ENCODE results near the gene HOXC12. TPM values are rescaled to one million over a fixed set of nuclear protein-coding genes. Genes with fewer than 3 reads are reported as not detected.

Gene HOXC12
- total and polyA plus RNA-seq, 2 of the 8 experiments (the other 6 are each of a cell fraction or from before 2014, with no cell fraction given), result not detected

DNA sequence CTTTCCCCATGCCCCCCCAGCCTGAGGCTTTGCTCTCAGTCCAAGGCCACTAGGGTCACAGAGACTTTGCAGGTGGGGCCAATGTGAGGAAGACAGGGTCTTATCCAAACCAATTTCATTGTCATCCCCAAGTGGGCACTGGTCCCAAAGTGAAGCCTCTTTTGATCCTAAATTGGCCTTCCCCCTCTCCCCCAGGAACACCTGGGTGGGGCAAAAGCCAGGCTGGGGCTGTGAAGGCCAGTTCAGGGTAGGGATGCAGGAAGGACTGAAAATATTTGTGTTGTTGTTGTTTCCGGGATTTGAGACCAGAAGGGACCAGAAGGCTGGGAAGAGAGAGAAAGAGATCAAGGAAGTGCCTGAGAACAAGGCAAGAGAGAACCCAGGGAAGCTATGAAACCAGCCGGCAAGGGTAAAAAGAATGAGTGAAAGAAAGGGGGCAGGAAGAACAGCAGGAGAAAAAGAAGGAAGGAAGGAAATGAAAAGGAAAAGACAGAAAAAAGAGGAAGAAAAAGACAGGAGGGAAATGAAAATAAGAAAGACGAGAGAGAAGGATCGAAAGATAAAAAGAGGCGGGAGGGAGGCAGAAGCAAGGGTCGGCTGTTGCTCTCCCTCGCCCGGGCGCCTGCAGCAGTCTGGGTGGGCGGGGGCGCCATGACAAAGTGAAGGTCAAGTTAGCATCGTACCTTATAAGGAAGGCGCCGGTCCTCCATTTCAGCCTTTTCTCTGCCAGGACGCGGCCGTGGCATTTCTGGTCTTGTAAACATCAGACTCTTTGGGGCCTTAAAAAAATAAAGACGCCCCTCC, 10.8 kb downstream of the HOXC12 start (continued):
- TF ChIP-seq TAF1 (IDR thresholded peaks at IDR 0.05; ENCODE audit: low read depth, low read length), result no peak
- no peak for TF ChIP-seq SIRT6 (IDR thresholded peaks at IDR 0.05; ENCODE audit: low read length)
- TF ChIP-seq CHD2 (IDR thresholded peaks at IDR 0.05; ENCODE audit: low read length), result no peak
- TF ChIP-seq NRF1 (IDR thresholded peaks at IDR 0.05; ENCODE audit: low read depth, low read length), result no peak
- TF ChIP-seq SP4 (IDR thresholded peaks at IDR 0.05; ENCODE audit: low read length), result no peak
- no peak for TF ChIP-seq EP300 (IDR thresholded peaks at IDR 0.05; ENCODE audit: borderline replicate concordance in 1 of 2, low read depth in 2 of 2, low read length in 2 of 2)
- TF ChIP-seq JUN (IDR thresholded peaks at IDR 0.05; ENCODE audit: low read depth, low read length), result no peak
- no peak for TF ChIP-seq RAD21 (IDR thresholded peaks at IDR 0.05 in 1 of 2, conservative IDR thresholded peaks at IDR 0.05 in 1 of 2; ENCODE audit: low read depth in 2 of 2, low read length in 2 of 2)
- no peak for TF ChIP-seq SP2 (IDR thresholded peaks at IDR 0.05; ENCODE audit: low read length)
- TF ChIP-seq BRCA1 (IDR thresholded peaks at IDR 0.05; ENCODE audit: low read depth, low read length), result no peak
- TF ChIP-seq, protein P1, sequence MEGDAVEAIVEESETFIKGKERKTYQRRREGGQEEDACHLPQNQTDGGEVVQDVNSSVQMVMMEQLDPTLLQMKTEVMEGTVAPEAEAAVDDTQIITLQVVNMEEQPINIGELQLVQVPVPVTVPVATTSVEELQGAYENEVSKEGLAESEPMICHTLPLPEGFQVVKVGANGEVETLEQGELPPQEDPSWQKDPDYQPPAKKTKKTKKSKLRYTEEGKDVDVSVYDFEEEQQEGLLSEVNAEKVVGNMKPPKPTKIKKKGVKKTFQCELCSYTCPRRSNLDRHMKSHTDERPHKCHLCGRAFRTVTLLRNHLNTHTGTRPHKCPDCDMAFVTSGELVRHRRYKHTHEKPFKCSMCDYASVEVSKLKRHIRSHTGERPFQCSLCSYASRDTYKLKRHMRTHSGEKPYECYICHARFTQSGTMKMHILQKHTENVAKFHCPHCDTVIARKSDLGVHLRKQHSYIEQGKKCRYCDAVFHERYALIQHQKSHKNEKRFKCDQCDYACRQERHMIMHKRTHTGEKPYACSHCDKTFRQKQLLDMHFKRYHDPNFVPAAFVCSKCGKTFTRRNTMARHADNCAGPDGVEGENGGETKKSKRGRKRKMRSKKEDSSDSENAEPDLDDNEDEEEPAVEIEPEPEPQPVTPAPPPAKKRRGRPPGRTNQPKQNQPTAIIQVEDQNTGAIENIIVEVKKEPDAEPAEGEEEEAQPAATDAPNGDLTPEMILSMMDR (IDR thresholded peaks at IDR 0.05; ENCODE audit: control extremely low read depth in 1 of 3, insufficient read depth in 1 of 3, low read depth in 1 of 3, low read length in 3 of 3), result no peak
- TF ChIP-seq SRF (IDR thresholded peaks at IDR 0.05; ENCODE audit: low read depth, low read length), result peak; percentile 88
- TF ChIP-seq POU5F1 (IDR thresholded peaks at IDR 0.05; ENCODE audit: low read depth, low read length), result no peak
- TF ChIP-seq SUZ12 (IDR thresholded peaks at IDR 0.05; ENCODE audit: low read length), result no peak; the same call in none of the 2 replicates
- TF ChIP-seq, protein P2, sequence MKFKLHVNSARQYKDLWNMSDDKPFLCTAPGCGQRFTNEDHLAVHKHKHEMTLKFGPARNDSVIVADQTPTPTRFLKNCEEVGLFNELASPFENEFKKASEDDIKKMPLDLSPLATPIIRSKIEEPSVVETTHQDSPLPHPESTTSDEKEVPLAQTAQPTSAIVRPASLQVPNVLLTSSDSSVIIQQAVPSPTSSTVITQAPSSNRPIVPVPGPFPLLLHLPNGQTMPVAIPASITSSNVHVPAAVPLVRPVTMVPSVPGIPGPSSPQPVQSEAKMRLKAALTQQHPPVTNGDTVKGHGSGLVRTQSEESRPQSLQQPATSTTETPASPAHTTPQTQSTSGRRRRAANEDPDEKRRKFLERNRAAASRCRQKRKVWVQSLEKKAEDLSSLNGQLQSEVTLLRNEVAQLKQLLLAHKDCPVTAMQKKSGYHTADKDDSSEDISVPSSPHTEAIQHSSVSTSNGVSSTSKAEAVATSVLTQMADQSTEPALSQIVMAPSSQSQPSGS (IDR thresholded peaks at IDR 0.05; ENCODE audit: low read length), result no peak; the same call in 1 of the 2 replicates
- TF ChIP-seq CBX5 (IDR thresholded peaks at IDR 0.05; ENCODE audit: low read depth, low read length), result no peak
- TF ChIP-seq GTF2F1 (IDR thresholded peaks at IDR 0.05; ENCODE audit: borderline replicate concordance, low read depth, low read length), result no peak
- no peak for TF ChIP-seq KDM1A (IDR thresholded peaks at IDR 0.05; ENCODE audit: borderline replicate concordance, low read length)
- TF ChIP-seq YY1 (IDR thresholded peaks at IDR 0.05; ENCODE audit: low read depth, low read length), result peak; percentile 13; the same call in 1 of the 2 replicates
- no peak for TF ChIP-seq RXRA (IDR thresholded peaks at IDR 0.05; ENCODE audit: insufficient read depth, low read depth, low read length)

All from H1 (cell line).